UCSD-AML1 (cell line): ENCODE measurements around the gene DCLRE1B.

ENCODE experiments used
- DNase-seq: peaks from one replicate; lab custom pipeline; 2025; ENCODE audit not compliant: unreplicated experiment; lab: John Stamatoyannopoulos, UW

Gene DCLRE1B

DNA sequence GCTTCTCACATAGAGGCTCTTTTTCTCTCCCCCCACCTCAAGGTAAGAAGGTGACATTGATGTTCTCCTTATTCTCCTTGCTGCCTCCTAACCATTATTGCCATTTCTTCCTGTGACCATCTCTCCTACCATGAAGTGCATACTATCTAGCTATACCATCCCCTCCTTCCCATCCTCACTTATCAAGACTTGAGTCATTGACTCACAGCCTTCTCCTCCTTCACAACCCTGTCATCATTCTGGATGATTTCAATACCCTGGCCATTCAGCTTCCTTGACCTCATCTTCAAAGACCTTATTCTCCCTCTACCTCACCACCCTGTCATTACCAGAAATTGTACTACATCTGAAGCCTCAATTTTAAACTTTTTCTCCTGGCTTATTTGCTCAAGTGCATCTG lies 13.1 kb downstream of the DCLRE1B start:
- no peak for DNase-seq

- no peak for DNase-seq
Observed at GRCh38 chr1:113922957-113923356, 17.8 kb downstream of the DCLRE1B start.

GRCh38 chr1:113924473-113924872 lies 19.3 kb downstream of the DCLRE1B start:
- DNase-seq = no peak

DNA sequence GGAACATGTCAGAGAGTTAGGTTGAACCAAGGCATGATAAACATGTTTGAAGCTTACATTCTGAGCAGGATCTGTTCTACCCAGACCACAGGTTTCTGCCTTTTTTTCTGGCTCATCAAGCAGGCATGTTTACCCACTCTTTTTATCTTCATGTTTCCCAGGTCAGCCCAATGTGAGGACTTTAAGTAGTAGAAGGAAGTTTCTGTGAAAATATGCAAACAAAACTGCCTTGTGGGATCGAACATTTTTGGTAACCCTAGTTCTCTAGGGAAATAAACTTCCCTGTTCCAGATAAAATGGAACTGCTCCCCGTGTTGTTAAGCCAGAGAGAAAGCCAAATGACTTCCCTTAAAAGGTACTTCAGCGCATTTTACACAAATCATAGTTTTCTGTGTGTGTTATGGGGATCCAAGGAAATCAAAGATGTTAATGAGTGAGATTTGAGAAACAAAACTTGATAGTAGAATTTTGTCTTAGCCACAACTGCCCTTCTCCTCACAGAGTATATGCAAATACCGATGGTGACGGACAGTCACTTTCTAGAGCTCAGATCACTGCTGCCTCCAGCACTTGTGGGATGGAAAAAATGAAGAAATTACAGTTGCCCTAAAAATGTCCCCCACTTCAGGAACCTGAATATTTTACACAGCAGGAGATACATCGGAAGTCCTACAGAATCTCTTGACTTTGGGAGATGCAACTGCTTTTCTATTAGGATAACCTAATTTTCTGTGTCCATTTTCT lies 23.2 kb downstream of the DCLRE1B start:
- DNase-seq = no peak

DNA sequence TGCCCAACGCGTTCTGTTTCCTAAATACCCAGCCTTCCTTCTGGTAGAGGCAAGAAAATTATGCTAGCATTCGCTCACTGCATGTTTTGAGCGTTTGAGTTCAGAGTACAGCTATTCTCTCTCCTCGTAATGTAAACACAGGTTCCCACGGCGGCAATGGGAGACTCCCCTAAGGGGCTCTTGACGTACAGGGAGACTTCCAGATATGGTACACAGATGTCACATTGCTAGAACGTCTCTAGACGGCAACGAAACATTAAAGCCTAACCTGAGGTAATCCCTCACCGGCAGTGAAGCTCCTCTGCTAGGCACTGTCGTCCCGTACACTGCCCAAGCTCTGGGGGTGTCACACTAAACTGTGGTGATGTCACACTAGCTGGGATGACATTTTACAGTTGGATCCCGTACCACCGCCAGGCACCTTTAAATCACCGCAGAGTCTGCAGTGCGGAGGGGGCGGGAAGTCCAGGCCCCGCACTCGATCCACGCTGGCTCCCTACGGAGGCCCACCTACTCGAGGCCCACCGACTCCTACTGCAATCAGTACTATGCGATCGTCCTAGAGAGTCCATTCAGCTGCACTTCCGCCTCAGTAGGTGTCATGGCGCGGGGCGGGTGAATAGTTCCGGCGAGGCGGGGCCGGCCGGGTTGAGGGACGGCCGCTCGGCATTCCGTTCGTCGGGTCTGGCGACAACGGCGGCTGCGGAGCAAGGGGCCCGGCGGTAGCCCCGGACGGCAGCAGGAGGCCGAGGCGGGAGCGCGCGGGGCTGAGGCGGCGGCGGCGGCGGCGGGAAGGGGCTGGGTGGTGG lies 24.0 kb downstream of the DCLRE1B start, which contains the start of gene HIPK1:
Gene HIPK1, plus strand, starts transcription at position 384 of the 809 bp plus-strand sequence.
- DNase-seq = peak; percentile 92

DNA sequence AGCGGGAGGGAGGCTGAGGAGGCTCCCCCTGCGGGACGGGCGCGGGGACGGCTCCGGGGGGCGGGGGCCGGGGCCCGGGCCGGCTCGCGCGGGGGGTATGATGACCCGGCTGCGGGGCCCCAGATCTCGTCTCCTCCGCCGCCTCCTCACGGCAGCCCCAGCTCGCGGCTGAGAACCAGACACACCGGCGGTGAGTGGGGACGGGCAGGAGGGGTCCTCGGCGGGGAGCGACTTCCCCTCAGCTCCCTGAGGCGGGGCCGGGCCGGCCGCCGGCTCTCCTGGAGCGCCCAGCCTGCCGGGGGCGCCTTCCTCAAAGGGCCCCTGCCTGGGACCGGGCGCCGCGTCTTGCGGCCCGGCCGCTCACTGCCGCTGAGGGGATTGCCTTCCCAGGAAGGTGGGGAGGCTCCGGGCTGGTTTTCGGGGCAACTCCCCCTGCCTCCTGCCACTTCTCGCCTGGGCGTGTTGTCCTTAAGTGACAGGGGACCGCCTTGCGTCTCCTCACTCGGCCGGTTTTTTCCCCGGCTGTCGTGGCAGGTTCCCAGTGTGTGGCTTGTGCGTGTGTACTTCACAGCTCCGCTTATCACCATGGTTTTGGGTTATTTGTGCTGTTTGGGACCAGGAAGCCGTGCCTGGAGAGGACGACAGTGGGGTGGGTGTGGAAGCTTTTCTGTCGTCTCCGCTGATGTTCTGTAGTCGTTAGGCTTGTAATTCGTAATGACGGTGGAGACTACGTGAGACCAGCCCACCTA lies 24.8 kb downstream of the DCLRE1B start:
- DNase-seq = peak; percentile 68

GRCh38 chr1:113930499-113931161 lies 25.5 kb downstream of the DCLRE1B start:
- peak; percentile 31 for DNase-seq

- DNase-seq = no peak
Observed at GRCh38 chr1:113931451-113931851, 26.3 kb downstream of the DCLRE1B start.

- no peak for DNase-seq
Observed at GRCh38 chr1:113934006-113934405, 28.9 kb downstream of the DCLRE1B start.

GRCh38 chr1:113934511-113935055 lies 29.5 kb downstream of the DCLRE1B start:
- no peak for DNase-seq

- DNase-seq = no peak
Observed at GRCh38 chr1:113935176-113935575, 30.1 kb downstream of the DCLRE1B start.

DNA sequence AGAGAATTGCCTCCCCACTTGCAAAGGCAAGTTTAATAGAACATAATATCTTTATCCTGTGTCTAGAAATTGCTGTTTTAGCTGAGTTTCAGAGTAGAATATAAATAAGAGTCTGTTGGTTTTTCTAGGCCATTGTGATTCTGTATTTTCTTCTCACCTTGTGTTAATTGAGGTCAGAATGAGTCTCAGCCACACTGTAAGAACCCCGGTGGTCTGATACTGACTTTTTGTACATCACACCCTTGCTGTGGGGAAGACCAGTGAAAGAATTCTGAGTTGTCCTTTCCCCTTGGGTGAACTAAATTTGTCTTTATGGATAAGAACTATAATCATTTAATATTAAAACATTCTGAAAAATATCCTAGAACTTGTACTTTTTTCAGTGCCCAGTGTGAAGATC lies 30.8 kb downstream of the DCLRE1B start:
- no peak for DNase-seq

GRCh38 chr1:113937146-113937545 lies 32.0 kb downstream of the DCLRE1B start:
- no peak for DNase-seq

- DNase-seq = no peak
Observed at GRCh38 chr1:113938192-113938591, 33.1 kb downstream of the DCLRE1B start.

GRCh38 chr1:113940365-113941244 lies 35.5 kb downstream of the DCLRE1B start:
- no peak for DNase-seq

- DNase-seq = no peak
Observed at GRCh38 chr1:113941245-113941559, 36.1 kb downstream of the DCLRE1B start.

GRCh38 chr1:113942527-113942926 lies 37.4 kb downstream of the DCLRE1B start:
- DNase-seq = no peak

DNA sequence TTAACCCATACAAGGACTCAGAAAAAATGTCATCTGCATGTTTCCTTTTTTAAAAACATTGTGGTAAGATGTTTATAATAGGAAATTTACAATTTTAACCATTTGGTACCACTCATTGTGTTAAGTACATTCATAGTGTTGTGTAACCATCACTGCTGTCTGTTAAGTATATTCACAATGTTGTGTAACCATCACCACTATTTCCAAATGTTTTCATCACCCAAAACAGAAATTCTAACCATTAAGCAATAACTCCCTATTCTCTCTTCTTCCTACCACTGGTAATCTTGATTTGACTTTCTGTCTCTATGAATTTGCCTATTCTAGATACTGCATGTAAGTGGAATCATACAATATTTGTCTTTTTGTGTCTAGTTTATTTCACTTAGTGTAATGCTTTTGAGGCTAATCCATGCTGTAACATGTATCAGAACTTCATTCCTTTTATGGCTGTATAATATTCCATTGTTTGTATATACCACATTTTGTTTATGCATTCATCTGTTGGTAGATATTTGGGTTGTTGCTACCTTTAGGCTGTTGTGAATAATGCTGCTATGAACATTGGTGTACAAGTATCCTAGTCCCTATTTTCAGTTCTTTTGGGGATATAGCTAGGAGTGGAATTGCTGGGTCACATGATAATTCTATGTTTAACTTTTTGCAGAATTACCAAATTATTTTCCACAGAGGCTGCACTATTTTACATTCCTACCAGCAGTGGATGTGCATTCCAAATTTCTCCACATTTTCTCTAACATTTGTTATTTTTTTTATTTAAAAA lies 38.1 kb downstream of the DCLRE1B start:
- no peak for DNase-seq

DNA sequence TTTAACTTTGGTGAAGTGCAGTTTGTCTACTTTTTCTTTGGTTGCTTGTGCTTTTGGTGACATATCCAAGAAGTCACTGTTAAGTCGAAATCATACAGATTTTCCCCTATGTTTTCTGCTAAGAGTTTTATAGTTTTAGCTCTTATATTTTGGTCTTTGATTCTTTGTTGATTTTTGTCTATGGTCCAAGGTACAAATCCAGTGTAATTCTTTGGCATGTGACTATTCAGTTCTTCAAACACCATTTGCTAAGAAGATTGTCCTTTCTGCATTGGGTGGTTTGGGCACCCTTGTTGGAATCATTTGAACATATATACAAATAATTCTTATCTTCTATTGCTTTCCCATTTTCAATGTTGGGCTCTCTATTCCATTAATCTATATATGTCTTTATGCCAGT lies 40.2 kb downstream of the DCLRE1B start:
- no peak for DNase-seq
